IPS-18c (cell line): Measurements from ENCODE around the gene GPR146.
A peak's percentile ranks its signal among the peaks of the same experiment; 100 is the strongest.
"Not testable (repeated sequence)": the region's sequence is repeated elsewhere in the genome, so short reads cannot be mapped to it uniquely, and the experiment has no call there.

Source experiments
- H3K4me3 ChIP-seq: 2 replicates; pipeline ENCODE4 v1.7.0; 2013; ENCODE audit warnings: low read depth, mild to moderate bottlenecking, low read length, moderate library complexity; ENCODE audit not compliant: insufficient read depth
- H3K9me3 ChIP-seq: one replicate; pipeline ENCODE4 v1.6.1; 2013; ENCODE audit warnings: mild to moderate bottlenecking, low read length, moderate library complexity; ENCODE audit not compliant: control insufficient read depth, insufficient read depth

The GPR146 gene

GRCh38 chr7:1032536-1033181, 11.7 kb upstream of the GPR146 start:
- no peak overlapping the region for H3K4me3 ChIP-seq
- peaks cover 5% of the 10 kb centered on the region for H3K9me3 ChIP-seq

- H3K9me3 ChIP-seq, result peaks cover 5% of the 10 kb centered on the region
- H3K4me3 ChIP-seq, result no peak overlapping the region
Observed at GRCh38 chr7:1033546-1034145, 10.7 kb upstream of the GPR146 start.

GRCh38 chr7:1034769-1035168, 9.6 kb upstream of the GPR146 start:
- not testable (repeated sequence) for H3K4me3 ChIP-seq, H3K9me3 ChIP-seq

GRCh38 chr7:1036164-1036928, 8.0 kb upstream of the GPR146 start:
- not testable (repeated sequence) for H3K9me3 ChIP-seq, H3K4me3 ChIP-seq

GRCh38 chr7:1040233-1040632, 4.1 kb upstream of the GPR146 start:
- not testable (repeated sequence) for H3K4me3 ChIP-seq, H3K9me3 ChIP-seq

- H3K9me3 ChIP-seq, result peaks cover 2% of the 10 kb centered on the region
- H3K4me3 ChIP-seq, result no peak overlapping the region
Observed at GRCh38 chr7:1040790-1041189, 3.6 kb upstream of the GPR146 start.

GRCh38 chr7:1041551-1042491, 2.5 kb upstream of the GPR146 start:
- Histone ChIP-seq H3K4me3 (no peak overlapping the region), H3K9me3 (no peaks in the 10 kb centered on the region)

GRCh38 chr7:1042492-1042833, 1.9 kb upstream of the GPR146 start:
- H3K4me3 ChIP-seq, result no peak overlapping the region
- H3K9me3 ChIP-seq, result no peaks in the 10 kb centered on the region

- peak overlapping the region; percentile 49 for H3K4me3 ChIP-seq
Observed at GRCh38 chr7:1043552-1044188, 676 bp upstream of the GPR146 start.

GRCh38 chr7:1045069-1046063, 1.0 kb downstream of the GPR146 start:
- Histone ChIP-seq H3K9me3 (no peaks in the 10 kb centered on the region), H3K4me3 (peak overlapping the region; percentile 71)

More at GRCh38 chr7:1043552-1044188, 676 bp upstream of the GPR146 start:
- H3K9me3 ChIP-seq, result no peaks in the 10 kb centered on the region

GRCh38 chr7:1046722-1047679, 2.7 kb downstream of the GPR146 start:
- H3K4me3 ChIP-seq, result no peak overlapping the region
- no peaks in the 10 kb centered on the region for H3K9me3 ChIP-seq

- H3K9me3 ChIP-seq, result no peaks in the 10 kb centered on the region
- no peak overlapping the region for H3K4me3 ChIP-seq
Observed at GRCh38 chr7:1049006-1049741, 4.8 kb downstream of the GPR146 start.

GRCh38 chr7:1049801-1050200, 5.5 kb downstream of the GPR146 start:
- no peak overlapping the region for H3K4me3 ChIP-seq
- H3K9me3 ChIP-seq, result no peaks in the 10 kb centered on the region

- no peak overlapping the region for H3K4me3 ChIP-seq
- no peaks in the 10 kb centered on the region for H3K9me3 ChIP-seq
Observed at GRCh38 chr7:1050254-1050906, 6.0 kb downstream of the GPR146 start.
